Left lung (tissue), 10 donors: ENCODE data around the gene GARIN5A. TPM values are rescaled to one million over a fixed set of nuclear protein-coding genes. Genes with fewer than 3 reads are reported as not detected.

ENCODE experiments used
- ATAC-seq: fragments of 200-7000 bp; cut with Tn5 transposase; one replicate; pipeline ENCODE4 v1.9.1; 2020; ENCODE audit warnings: moderate library complexity
- DNase-seq, 4 donors: peaks; one replicate each; pipeline ENCODE4 v3.0.0-alpha.2; 2013 to 2020
- H3K27ac ChIP-seq, 2 donors: fragments of 200-600 bp; sonication (generic) in 1 of 2; one replicate each; pipeline versions ENCODE4 v1.5.0 to v1.8.0; 2020 to 2021
- H3K27me3 ChIP-seq, 2 donors: fragments of 200-600 bp; sonication (generic) in 1 of 2; one replicate each; pipeline versions ENCODE4 v1.5.0 to v1.8.0; 2020 to 2021
- H3K36me3 ChIP-seq, 2 donors: fragments of 200-600 bp; sonication (generic) in 1 of 2; one replicate each; pipeline versions ENCODE4 v1.5.0 to v1.8.0; 2020 to 2021
- H3K4me1 ChIP-seq, 2 donors: fragments of 200-600 bp; one replicate each; pipeline ENCODE4 v1.8.0; 2021
- H3K4me3 ChIP-seq, 2 donors: fragments of 200-600 bp; sonication (generic) in 1 of 2; one replicate each; pipeline versions ENCODE4 v1.5.0 to v1.8.0; 2020 to 2021; ENCODE audit warnings: mild to moderate bottlenecking in 1 of 2
- H3K9me3 ChIP-seq, 2 donors: fragments of 200-600 bp; sonication (generic) in 1 of 2; one replicate each; pipeline versions ENCODE4 v1.5.0 to v1.8.0; 2020 to 2021
- CTCF ChIP-seq, 2 donors: fragments of 200-600 bp; sonication (generic) in 1 of 2; IDR thresholded peaks; one replicate each; pipeline versions ENCODE4 v1.5.0 to v1.8.0; 2021; ENCODE audit warnings: antibody characterized with exemption in 2 of 2
- intact Hi-C, 2 donors: fragments of 100-400 bp; cut with DNase I; formaldehyde crosslinking; loops; one replicate each; pipeline versions ENCODE4 v1.11.2 to v1.14.2; 2022
- polyA plus RNA-seq, 6 donors: library from polyadenylated mRNA; unstranded; fragments of 120-200 nt; gene quantifications; one replicate each; pipeline ENCODE4 v1.2.1, GENCODE V29; 2013; ENCODE audit not compliant: insufficient read length in 6 of 6
- total RNA-seq, 2 donors: library from RNA; stranded (reverse); fragmentation: NEBNext Ultra II Directional; extraction: Animal tissue kit (Norgen Biotek cat#: 25700); gene quantifications; one replicate each; pipeline ENCODE4 v1.2.1, GENCODE V29; 2021
- donor health status: DM: no; HTN: yes; CAD: no.
- donor health status: DM: no; HTN: no; CAD: no.

The GARIN5A gene
- total and polyA plus RNA-seq, 8 donors = 2.6 to 5.4 (median 3.9) TPM

GRCh38 chr19:50468818-50469217 lies 7.8 kb downstream of the GARIN5A start:
- no peak for ATAC-seq
- no peaks in the 10 kb centered on the region for H3K4me1 ChIP-seq
- no peaks in the 10 kb centered on the region for H3K36me3 ChIP-seq
- DNase-seq = peak in 1 of 4 donors; percentile 40
- intact Hi-C loops = no loop called here
- H3K9me3 ChIP-seq = no peaks in the 10 kb centered on the region
- peaks cover 0 to 5% of the 10 kb centered on the region in 2 donors for H3K27me3 ChIP-seq
- no peak overlapping the region for H3K27ac ChIP-seq
- H3K4me3 ChIP-seq = no peak overlapping the region
- TF ChIP-seq CTCF (IDR thresholded peaks at IDR 0.05) = no peak

- Histone ChIP-seq H3K9me3 (no peaks in the 10 kb centered on the region), H3K4me1 (no peaks in the 10 kb centered on the region), H3K36me3 (no peaks in the 10 kb centered on the region), H3K27me3 (peaks cover 0 to 5% of the 10 kb centered on the region in 2 donors), H3K4me3 (no peak overlapping the region), H3K27ac (no peak overlapping the region)
- TF ChIP-seq CTCF (IDR thresholded peaks at IDR 0.05) = no peak
- intact Hi-C loops = no loop called here
- no peak for ATAC-seq
- DNase-seq = peak in 1 of 4 donors; percentile 54
Observed at GRCh38 chr19:50467566-50467965, 9.1 kb downstream of the GARIN5A start.

- peaks cover 0 to 9% of the 10 kb centered on the region in 2 donors for H3K27me3 ChIP-seq
- peak in 1 of 4 donors; percentile 27 for DNase-seq
- intact Hi-C loops = no loop called here
- H3K36me3 ChIP-seq = no peaks in the 10 kb centered on the region
- no peak for ATAC-seq
- TF ChIP-seq CTCF (IDR thresholded peaks at IDR 0.05) = no peak
- no peak overlapping the region for H3K27ac ChIP-seq
- no peaks in the 10 kb centered on the region for H3K9me3 ChIP-seq
- H3K4me1 ChIP-seq = no peaks in the 10 kb centered on the region
- H3K4me3 ChIP-seq = no peak overlapping the region
Observed at GRCh38 chr19:50466706-50467039, 10.0 kb downstream of the GARIN5A start.

GRCh38 chr19:50465986-50466705 lies 10.5 kb downstream of the GARIN5A start:
- H3K4me3 ChIP-seq = no peak overlapping the region
- H3K4me1 ChIP-seq = no peaks in the 10 kb centered on the region
- ATAC-seq (peak; percentile 93), DNase-seq (peak in 3 of 4 donors; percentile 70 to 80 (median 79))
- H3K27me3 ChIP-seq = peaks cover 0 to 13% of the 10 kb centered on the region in 2 donors
- no peak for TF ChIP-seq CTCF (IDR thresholded peaks at IDR 0.05)
- H3K27ac ChIP-seq = no peak overlapping the region
- intact Hi-C loops = no loop called here
- no peaks in the 10 kb centered on the region for H3K9me3 ChIP-seq
- no peaks in the 10 kb centered on the region for H3K36me3 ChIP-seq

GRCh38 chr19:50465000-50465399 lies 11.6 kb downstream of the GARIN5A start:
- ATAC-seq = no peak
- H3K27ac ChIP-seq = no peak overlapping the region
- intact Hi-C loops = loop anchor here in 1 of 2 donors (5.0 kb wide), 1 partner anchor 98 kb away; the partner anchor contains the start of gene NAPSA

More at GRCh38 chr19:50465000-50465399, 11.6 kb downstream of the GARIN5A start:
- Histone ChIP-seq H3K4me1 (no peaks in the 10 kb centered on the region), H3K36me3 (no peaks in the 10 kb centered on the region), H3K9me3 (no peaks in the 10 kb centered on the region), H3K27me3 (peaks cover 0 to 24% of the 10 kb centered on the region in 2 donors), H3K4me3 (no peak overlapping the region)
- TF ChIP-seq CTCF (IDR thresholded peaks at IDR 0.05) = no peak
- peak in 1 of 4 donors; percentile 72 for DNase-seq
